ENCODE results near the gene ATXN10. TPM values are rescaled to one million over a fixed set of nuclear protein-coding genes. Genes with fewer than 3 reads are reported as not detected.

The ATXN10 gene
- total RNA-seq, 2 experiments from 2014 or later = 75.9 to 81.0 TPM

DNA sequence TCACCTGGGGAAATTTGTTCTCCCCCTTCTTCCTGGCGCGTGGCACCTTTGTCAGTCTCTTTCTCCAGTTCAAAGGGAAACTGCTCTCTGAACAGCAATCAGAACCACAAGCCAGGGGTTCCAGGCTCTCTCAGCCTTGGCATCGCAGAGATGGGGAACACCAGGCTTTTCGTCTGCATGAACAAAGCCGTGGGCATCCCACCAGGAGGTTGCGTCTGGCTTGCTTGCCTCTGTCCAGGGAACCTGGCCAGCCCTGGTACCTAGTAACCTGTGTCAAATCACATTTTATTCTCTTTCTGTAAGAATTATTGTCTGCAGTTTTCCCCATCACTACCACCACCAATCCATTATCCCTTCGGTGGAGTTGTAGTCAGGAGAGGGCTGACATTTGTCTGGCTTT, 198.4 kb downstream of the ATXN10 start:
- ATAC-seq (ENCODE audit: low read depth) (no peak), DNase-seq (no peak)
- Mint-ChIP-seq H3K4me3 (no peak overlapping the region), H3K27ac (no peak overlapping the region), H3K4me1 (no peaks in the 10 kb centered on the region), H3K9me3 (no peaks in the 10 kb centered on the region), H3K27me3 (peaks cover 51% of the 10 kb centered on the region), H3K36me3 (no peaks in the 10 kb centered on the region)
- POLR2A ChIA-PET = no interaction called here

DNA sequence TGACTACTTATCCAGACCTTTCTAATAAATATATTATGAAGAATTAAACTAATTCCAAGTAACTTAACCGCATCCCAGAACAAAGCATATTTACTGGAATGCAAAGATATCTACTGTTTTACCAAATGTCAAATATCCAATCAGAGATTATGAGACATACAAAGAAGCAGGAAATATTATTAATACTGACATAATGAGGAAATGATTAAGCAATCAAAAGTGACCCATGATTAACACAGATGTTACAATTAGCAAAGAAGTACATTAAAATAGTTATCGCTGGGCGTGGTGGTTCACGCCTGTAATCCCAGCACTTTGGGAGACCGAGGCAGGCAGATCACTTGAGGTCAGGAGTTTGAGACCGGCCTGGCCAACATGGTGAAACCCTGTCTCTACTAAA, 200.1 kb downstream of the ATXN10 start:
- no peak overlapping the region for H3K4me3 Mint-ChIP-seq
- peaks cover 41% of the 10 kb centered on the region for H3K27me3 Mint-ChIP-seq
- DNase-seq (no peak), ATAC-seq (ENCODE audit: low read depth) (no peak)
- H3K9me3 Mint-ChIP-seq = no peaks in the 10 kb centered on the region
- no peaks in the 10 kb centered on the region for H3K4me1 Mint-ChIP-seq
- H3K27ac Mint-ChIP-seq = no peak overlapping the region
- H3K36me3 Mint-ChIP-seq = no peaks in the 10 kb centered on the region
- POLR2A ChIA-PET = no interaction called here

DNA sequence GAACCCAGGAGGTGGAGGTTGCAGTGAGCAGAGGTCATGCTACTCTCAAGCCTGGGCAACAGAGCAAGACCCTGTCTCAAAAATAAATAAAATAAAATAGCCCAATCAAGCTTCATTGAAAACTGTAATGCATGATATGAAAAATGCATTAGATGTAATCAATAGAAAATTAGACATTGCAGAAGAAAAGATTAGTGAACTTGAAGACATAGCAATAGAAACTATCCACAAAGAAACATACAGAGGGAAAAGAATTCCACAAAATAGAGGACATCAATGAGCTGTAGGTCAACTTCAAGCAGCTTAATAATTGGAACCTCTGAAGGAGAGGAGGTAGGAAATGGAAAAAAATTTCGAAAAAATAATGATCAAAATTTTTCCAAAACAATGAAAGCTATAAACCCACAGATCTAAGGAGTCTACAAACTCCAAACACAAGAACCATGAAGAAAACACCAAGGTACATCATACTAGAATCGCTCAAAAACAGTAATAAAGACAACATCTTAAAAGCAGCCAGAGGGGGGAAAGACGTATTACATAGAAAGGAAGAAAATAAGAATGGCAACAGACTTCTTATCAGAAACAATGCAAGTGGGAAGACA, 201.1 kb downstream of the ATXN10 start:
- no peaks in the 10 kb centered on the region for H3K9me3 Mint-ChIP-seq
- H3K27me3 Mint-ChIP-seq = peaks cover 43% of the 10 kb centered on the region
- no peak overlapping the region for H3K4me3 Mint-ChIP-seq
- POLR2A ChIA-PET = no interaction called here
- DNase-seq (no peak), ATAC-seq (ENCODE audit: low read depth) (no peak)
- no peak overlapping the region for H3K27ac Mint-ChIP-seq
- no peaks in the 10 kb centered on the region for H3K4me1 Mint-ChIP-seq
- H3K36me3 Mint-ChIP-seq = no peaks in the 10 kb centered on the region

DNA sequence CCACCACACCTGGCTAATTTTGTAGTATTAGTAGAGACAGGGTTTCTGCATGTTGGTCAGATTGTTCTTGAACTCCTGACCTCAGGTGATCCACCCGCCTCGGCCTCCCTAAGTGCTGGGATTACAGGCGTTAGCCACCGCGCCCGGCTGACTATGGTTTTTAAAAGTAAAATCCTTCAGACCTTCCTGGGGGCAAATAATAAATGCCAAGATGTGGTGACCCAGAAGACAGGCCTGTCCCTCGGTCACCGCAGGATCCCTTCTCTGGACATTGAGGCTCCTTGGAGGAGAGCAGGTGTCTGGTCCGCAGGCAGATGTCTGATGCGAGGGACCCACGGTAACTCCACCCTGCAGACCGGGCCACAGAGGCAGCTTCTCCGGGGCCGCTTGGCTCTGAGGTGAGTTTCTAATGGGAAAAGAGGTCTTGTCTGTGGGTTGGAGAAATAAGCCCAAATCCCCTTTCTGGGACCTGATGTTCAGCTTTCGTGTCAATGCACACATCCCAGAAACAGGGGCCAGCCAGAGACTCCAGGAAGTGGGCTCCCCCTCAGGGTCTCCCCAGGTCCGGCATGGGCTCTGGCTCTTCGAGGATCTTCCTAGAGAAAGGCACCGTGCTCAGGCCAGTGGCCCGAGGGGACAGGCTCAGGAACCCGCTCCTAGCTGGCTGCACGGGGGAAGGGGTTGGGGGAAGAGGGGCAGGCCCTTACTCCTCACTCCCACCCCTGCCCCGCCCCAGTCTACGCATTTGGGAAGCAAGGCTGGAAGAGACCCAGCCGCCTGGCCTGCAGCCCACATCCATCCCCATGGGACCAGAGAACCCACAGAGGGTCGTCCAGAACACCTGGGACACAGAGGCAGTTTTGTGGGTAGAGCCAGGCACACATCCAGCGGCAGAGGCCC, 204.8 kb downstream of the ATXN10 start:
- no peaks in the 10 kb centered on the region for H3K9me3 Mint-ChIP-seq
- H3K4me3 Mint-ChIP-seq = no peak overlapping the region
- ATAC-seq (ENCODE audit: low read depth) = no peak
- POLR2A ChIA-PET = no interaction called here
- peak; percentile 6 for DNase-seq
- no peaks in the 10 kb centered on the region for H3K4me1 Mint-ChIP-seq
- peaks cover 46% of the 10 kb centered on the region for H3K27me3 Mint-ChIP-seq
- no peaks in the 10 kb centered on the region for H3K36me3 Mint-ChIP-seq
- H3K27ac Mint-ChIP-seq = no peak overlapping the region

GRCh38 chr22:45877036-45877380, 205.4 kb downstream of the ATXN10 start:
- H3K36me3 Mint-ChIP-seq = no peaks in the 10 kb centered on the region
- H3K9me3 Mint-ChIP-seq = no peaks in the 10 kb centered on the region
- no peak overlapping the region for H3K27ac Mint-ChIP-seq
- no peak overlapping the region for H3K4me3 Mint-ChIP-seq
- ATAC-seq (ENCODE audit: low read depth) (no peak), DNase-seq (peak; percentile 12)
- no peaks in the 10 kb centered on the region for H3K4me1 Mint-ChIP-seq
- POLR2A ChIA-PET = no interaction called here
- peaks cover 51% of the 10 kb centered on the region for H3K27me3 Mint-ChIP-seq

DNA sequence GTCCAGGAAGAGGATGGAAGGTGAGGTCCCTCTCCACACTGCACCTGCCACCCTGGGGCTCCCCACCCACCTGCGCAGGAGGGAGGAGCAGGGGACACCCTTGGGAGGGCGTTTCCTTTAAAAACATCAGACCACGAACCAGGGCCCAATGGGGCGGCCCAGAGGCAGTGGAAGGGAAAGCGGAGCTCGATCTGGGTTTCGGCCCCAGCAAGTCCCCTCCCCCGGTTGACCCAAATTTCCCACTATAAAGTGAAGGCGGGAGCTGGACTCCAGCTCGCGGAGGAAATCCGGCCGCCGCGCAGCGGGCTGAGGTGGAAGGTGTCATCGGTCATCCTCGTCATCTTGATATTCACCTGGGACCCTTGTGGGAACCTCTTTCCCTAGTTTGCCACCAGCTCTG, 206.0 kb downstream of the ATXN10 start:
- H3K4me3 Mint-ChIP-seq = no peak overlapping the region
- POLR2A ChIA-PET = no interaction called here
- peaks cover 51% of the 10 kb centered on the region for H3K27me3 Mint-ChIP-seq
- H3K36me3 Mint-ChIP-seq = no peaks in the 10 kb centered on the region
- H3K4me1 Mint-ChIP-seq = no peaks in the 10 kb centered on the region
- no peak for ATAC-seq (ENCODE audit: low read depth)
- H3K27ac Mint-ChIP-seq = no peak overlapping the region
- H3K9me3 Mint-ChIP-seq = no peaks in the 10 kb centered on the region
- DNase-seq = peak; percentile 4

DNA sequence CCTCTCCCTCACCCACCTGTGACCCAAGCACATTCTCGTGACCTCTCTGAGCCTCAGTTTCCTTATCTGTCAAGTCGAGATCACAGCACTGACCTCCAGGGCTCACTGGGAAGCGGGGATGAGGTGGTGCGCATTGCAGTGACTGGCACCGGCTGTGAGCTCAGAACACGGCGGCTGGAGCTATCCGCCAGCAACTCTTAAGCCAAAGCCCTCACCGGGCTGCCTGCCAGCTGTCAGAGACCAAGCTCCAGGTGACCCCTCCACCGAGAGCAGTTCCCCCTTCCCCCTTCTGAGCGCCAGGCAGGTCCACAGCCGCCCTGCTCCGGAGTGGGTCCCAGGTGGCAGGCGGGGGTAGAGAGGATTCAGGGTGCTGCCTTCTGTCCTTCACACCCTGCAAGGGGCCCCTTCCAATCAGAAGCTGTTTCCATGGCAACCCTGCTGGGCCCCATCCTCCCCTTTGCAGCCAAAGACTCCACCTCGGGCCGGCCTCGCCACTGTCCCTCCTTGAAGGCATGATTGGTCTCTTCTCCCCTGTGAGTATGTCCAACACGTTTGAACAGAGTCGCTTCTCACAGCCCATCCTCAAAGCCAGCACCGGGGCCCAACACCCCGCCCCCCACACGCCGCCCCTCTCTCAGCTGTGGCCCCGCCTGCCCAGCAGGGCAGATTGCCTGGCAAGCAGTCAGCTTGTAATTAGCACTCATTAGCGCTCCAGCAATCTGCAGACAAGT, 206.6 kb downstream of the ATXN10 start:
- peak; percentile 20 for DNase-seq
- H3K4me1 Mint-ChIP-seq = no peaks in the 10 kb centered on the region
- H3K27ac Mint-ChIP-seq = no peak overlapping the region
- H3K9me3 Mint-ChIP-seq = no peaks in the 10 kb centered on the region
- peaks cover 47% of the 10 kb centered on the region for H3K27me3 Mint-ChIP-seq
- no peak for ATAC-seq (ENCODE audit: low read depth)
- POLR2A ChIA-PET = no interaction called here
- no peak overlapping the region for H3K4me3 Mint-ChIP-seq
- no peaks in the 10 kb centered on the region for H3K36me3 Mint-ChIP-seq

- DNase-seq (peak; percentile 18), ATAC-seq (ENCODE audit: low read depth) (no peak)
- no peaks in the 10 kb centered on the region for H3K9me3 Mint-ChIP-seq
- H3K27ac Mint-ChIP-seq = no peak overlapping the region
- no peak overlapping the region for H3K4me3 Mint-ChIP-seq
- POLR2A ChIA-PET = no interaction called here
- H3K4me1 Mint-ChIP-seq = no peaks in the 10 kb centered on the region
- no peaks in the 10 kb centered on the region for H3K36me3 Mint-ChIP-seq
- peaks cover 45% of the 10 kb centered on the region for H3K27me3 Mint-ChIP-seq
Measured at GRCh38 chr22:45878901-45879551, 207.4 kb downstream of the ATXN10 start.

- Mint-ChIP-seq H3K27ac (no peak overlapping the region), H3K36me3 (no peaks in the 10 kb centered on the region), H3K27me3 (peaks cover 40% of the 10 kb centered on the region), H3K9me3 (no peaks in the 10 kb centered on the region), H3K4me3 (no peak overlapping the region), H3K4me1 (no peaks in the 10 kb centered on the region)
- peak; percentile 10 for DNase-seq
- no peak for ATAC-seq (ENCODE audit: low read depth)
- POLR2A ChIA-PET = no interaction called here
Measured at GRCh38 chr22:45879552-45879949, 207.9 kb downstream of the ATXN10 start.

GRCh38 chr22:45880091-45880715, 208.6 kb downstream of the ATXN10 start:
- no peaks in the 10 kb centered on the region for H3K4me1 Mint-ChIP-seq
- DNase-seq = no peak
- H3K27me3 Mint-ChIP-seq = peaks cover 39% of the 10 kb centered on the region
- H3K27ac Mint-ChIP-seq = no peak overlapping the region
- no peak overlapping the region for H3K4me3 Mint-ChIP-seq
- POLR2A ChIA-PET = no interaction called here
- H3K36me3 Mint-ChIP-seq = no peaks in the 10 kb centered on the region
- H3K9me3 Mint-ChIP-seq = no peaks in the 10 kb centered on the region
- ATAC-seq (ENCODE audit: low read depth) = no peak

GRCh38 chr22:45880716-45881523, 209.3 kb downstream of the ATXN10 start:
- no peaks in the 10 kb centered on the region for H3K36me3 Mint-ChIP-seq
- H3K27ac Mint-ChIP-seq = no peak overlapping the region
- H3K4me1 Mint-ChIP-seq = no peaks in the 10 kb centered on the region
- H3K27me3 Mint-ChIP-seq = peaks cover 39% of the 10 kb centered on the region
- DNase-seq = no peak
- no peaks in the 10 kb centered on the region for H3K9me3 Mint-ChIP-seq
- no peak overlapping the region for H3K4me3 Mint-ChIP-seq
- no peak for ATAC-seq (ENCODE audit: low read depth)
- POLR2A ChIA-PET = no interaction called here

- no peaks in the 10 kb centered on the region for H3K9me3 Mint-ChIP-seq
Measured at GRCh38 chr22:45881524-45881875, 209.9 kb downstream of the ATXN10 start.

More at GRCh38 chr22:45881524-45881875, 209.9 kb downstream of the ATXN10 start:
- no peak for ATAC-seq (ENCODE audit: low read depth)
- peaks cover 39% of the 10 kb centered on the region for H3K27me3 Mint-ChIP-seq
- no peaks in the 10 kb centered on the region for H3K36me3 Mint-ChIP-seq
- POLR2A ChIA-PET = no interaction called here
- no peak for DNase-seq
- H3K27ac Mint-ChIP-seq = no peak overlapping the region
- H3K4me3 Mint-ChIP-seq = no peak overlapping the region
- H3K4me1 Mint-ChIP-seq = no peaks in the 10 kb centered on the region
